AG04450 (cell line): ENCODE results near the gene NWD2. TPM values are rescaled to one million over a fixed set of nuclear protein-coding genes. Genes with fewer than 3 reads are reported as not detected.

Experiments used
- CTCF ChIA-PET: fragments of 300-600, 350-600 bp; formaldehyde crosslinking; extraction: SDS; loops from one replicate; lab custom pipeline; 2022; ENCODE audit warnings: antibody characterized with exemption, inconsistent platforms; lab: Charles Lee
- POLR2A ChIA-PET: fragments of 350-600 bp; formaldehyde crosslinking; extraction: SDS; loops from one replicate; lab custom pipeline; 2021; ENCODE audit warnings: antibody characterized with exemption, inconsistent platforms; lab: Yijun Ruan, JAX
- DNase-seq: peaks from one replicate; pipeline ENCODE4 v3.0.0-alpha.2; 2011; ENCODE audit warnings: low read depth, low spot score
- H3K27ac ChIP-seq: one replicate; pipeline ENCODE4 v1.5.1; 2012; ENCODE audit warnings: low read depth, low read length, control low read depth
- H3K27me3 ChIP-seq: one replicate; pipeline ENCODE4 v1.6.0; 2012; ENCODE audit warnings: low read length; ENCODE audit not compliant: control insufficient read depth, insufficient read depth
- H3K4me3 ChIP-seq: 2 replicates; pipeline ENCODE4 v1.5.1; 2011; ENCODE audit warnings: mild to moderate bottlenecking, low read depth, low read length, control low read depth
- H3K9me3 ChIP-seq: 2 replicates; pipeline ENCODE4 v1.5.1; 2012; ENCODE audit warnings: low read length; ENCODE audit not compliant: control insufficient read depth, insufficient read depth
- polyA plus RNA-seq: library from polyadenylated mRNA; depleted of rRNA; stranded (reverse); fragments of >200 nt; gene quantifications from 2 replicates; pipeline ENCODE4 v1.2.3, GENCODE V29; 2011
- TF ChIP-seq, protein P1 (sequence below): IDR thresholded peaks from 2 replicates; pipeline ENCODE4 v1.5.1; 2011; ENCODE audit warnings: low read depth, low read length, control low read depth, inconsistent platforms

Gene NWD2
- polyA plus RNA-seq, 1 experiment: not detected

DNA sequence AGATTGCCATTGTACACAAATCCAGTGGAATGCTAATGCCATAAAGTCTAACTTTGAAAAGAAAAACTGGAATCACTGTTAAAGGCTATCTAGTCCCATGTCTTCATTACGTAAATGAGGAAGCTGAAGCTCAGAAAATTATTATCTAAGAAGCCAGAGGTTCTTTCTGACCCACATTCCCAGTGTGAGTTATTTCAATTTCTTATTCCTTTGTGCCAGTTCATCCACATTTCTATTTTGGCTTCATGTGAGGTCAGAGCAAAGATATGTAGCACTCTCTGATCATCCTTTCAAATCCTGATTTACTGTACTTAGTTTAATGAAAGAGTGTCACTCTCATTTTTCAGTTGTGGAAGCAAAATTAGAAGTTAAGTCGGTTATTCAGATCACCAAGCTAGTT is 24.6 kb upstream of the NWD2 start:
- no peaks in the 10 kb centered on the region for H3K27me3 ChIP-seq
- no peak overlapping the region for H3K27ac ChIP-seq
- no peaks in the 10 kb centered on the region; the same call in none of the 2 replicates for H3K9me3 ChIP-seq
- POLR2A ChIA-PET: no interaction called here
- no peak overlapping the region for H3K4me3 ChIP-seq
- CTCF ChIA-PET: no interaction called here
- DNase-seq: no peak
- TF ChIP-seq, protein P1, sequence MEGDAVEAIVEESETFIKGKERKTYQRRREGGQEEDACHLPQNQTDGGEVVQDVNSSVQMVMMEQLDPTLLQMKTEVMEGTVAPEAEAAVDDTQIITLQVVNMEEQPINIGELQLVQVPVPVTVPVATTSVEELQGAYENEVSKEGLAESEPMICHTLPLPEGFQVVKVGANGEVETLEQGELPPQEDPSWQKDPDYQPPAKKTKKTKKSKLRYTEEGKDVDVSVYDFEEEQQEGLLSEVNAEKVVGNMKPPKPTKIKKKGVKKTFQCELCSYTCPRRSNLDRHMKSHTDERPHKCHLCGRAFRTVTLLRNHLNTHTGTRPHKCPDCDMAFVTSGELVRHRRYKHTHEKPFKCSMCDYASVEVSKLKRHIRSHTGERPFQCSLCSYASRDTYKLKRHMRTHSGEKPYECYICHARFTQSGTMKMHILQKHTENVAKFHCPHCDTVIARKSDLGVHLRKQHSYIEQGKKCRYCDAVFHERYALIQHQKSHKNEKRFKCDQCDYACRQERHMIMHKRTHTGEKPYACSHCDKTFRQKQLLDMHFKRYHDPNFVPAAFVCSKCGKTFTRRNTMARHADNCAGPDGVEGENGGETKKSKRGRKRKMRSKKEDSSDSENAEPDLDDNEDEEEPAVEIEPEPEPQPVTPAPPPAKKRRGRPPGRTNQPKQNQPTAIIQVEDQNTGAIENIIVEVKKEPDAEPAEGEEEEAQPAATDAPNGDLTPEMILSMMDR: no peak

DNA sequence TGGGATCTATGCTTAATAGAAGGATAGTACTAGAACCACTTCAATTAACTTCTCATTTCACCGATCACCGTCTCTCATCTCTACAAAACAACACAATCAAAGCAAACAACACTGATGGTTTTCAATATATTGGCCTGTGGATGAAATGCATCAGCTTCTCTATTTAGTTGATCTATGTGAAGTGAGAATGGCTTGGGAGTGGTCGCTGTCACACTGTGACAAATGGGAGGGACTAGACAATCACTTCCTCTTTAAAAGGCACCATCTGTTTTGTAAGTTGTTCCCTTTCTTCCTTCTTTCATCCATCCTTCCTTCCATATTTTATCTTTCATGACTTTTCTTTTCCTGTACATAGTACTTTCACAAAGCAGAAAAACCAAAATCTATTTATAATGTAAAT is 23.9 kb upstream of the NWD2 start:
- no peaks in the 10 kb centered on the region; the same call in none of the 2 replicates for H3K9me3 ChIP-seq
- DNase-seq: no peak
- TF ChIP-seq, protein P1: no peak
- H3K27ac ChIP-seq: no peak overlapping the region
- no peak overlapping the region for H3K4me3 ChIP-seq
- ChIA-PET POLR2A (no interaction called here), CTCF (no interaction called here)
- no peaks in the 10 kb centered on the region for H3K27me3 ChIP-seq

DNA sequence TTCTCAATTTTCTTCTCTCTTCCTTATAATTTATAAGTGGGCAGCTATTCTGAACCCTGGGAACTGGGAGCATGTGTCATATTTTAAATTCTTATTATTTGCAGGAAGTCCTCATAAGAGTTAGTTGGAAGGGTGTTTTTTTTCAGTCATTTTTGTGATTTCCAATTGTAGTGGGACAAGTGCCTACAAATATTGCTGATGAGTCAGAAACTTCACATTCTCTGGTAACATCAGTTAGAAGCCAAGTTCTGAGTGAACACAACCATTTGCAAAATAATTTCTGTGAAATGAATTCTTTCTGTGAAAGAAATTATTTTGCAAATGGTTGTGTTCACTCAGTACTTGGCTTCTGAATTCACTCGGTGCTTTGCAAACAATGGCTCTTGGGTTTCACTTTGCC is 20.8 kb upstream of the NWD2 start:
- H3K27me3 ChIP-seq: no peaks in the 10 kb centered on the region
- DNase-seq: no peak
- H3K27ac ChIP-seq: no peak overlapping the region
- H3K4me3 ChIP-seq: no peak overlapping the region
- TF ChIP-seq, protein P1: no peak
- ChIA-PET CTCF (no interaction called here), POLR2A (no interaction called here)
- no peaks in the 10 kb centered on the region; the same call in 1 of the 2 replicates for H3K9me3 ChIP-seq

DNA sequence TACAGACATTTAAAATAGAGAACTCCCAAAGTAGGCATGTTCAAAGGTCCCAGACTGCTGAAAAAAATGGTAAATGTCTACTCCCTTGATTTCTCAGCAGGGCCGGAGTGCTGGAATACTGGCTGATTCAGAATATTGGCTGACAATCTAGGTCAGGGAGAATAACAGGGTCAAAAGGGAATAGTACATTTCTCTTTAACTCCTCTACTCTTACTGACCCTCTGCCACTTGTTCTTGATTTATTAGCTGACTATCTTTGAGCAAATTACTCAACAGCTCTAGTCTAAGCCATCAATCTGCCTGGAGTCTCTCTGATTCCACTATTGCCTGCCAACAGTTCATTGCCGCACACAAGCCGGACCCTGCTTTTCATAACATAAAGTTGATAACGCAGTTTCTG is 19.7 kb upstream of the NWD2 start:
- POLR2A ChIA-PET: no interaction called here
- Histone ChIP-seq H3K9me3 (peaks cover 2% of the 10 kb centered on the region; the same call in 1 of the 2 replicates), H3K4me3 (no peak overlapping the region), H3K27me3 (no peaks in the 10 kb centered on the region), H3K27ac (no peak overlapping the region)
- CTCF ChIA-PET: no interaction called here
- DNase-seq: no peak
- TF ChIP-seq, protein P1: no peak

DNA sequence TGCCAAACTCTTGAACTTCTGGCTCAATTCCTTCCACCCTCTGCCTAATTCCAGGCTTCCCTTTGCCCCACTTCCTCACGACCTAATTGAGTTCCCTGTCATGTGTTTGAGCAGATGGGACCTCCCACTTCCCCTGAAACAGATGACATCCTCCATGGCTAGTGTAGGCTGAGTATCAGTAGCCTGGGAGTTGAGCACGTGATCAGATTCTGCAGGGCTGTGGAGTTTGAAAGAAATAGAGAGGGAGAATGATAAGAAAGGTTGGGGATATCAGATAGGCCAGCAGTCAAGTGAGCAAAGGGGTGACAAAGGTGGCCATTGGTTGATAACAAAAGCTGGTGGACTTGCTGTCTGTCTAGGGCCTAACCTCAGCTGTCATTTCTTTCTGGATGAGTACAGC is 18.8 kb upstream of the NWD2 start:
- DNase-seq: no peak
- Histone ChIP-seq H3K27me3 (no peaks in the 10 kb centered on the region), H3K9me3 (peaks cover 2% of the 10 kb centered on the region; the same call in 1 of the 2 replicates), H3K4me3 (no peak overlapping the region), H3K27ac (no peak overlapping the region)
- TF ChIP-seq, protein P1: no peak
- CTCF ChIA-PET: no interaction called here
- POLR2A ChIA-PET: no interaction called here
